H9 (cell line): Measurements from ENCODE around the gene PPP1R9A. TPM values are rescaled to one million over a fixed set of nuclear protein-coding genes. Genes with fewer than 3 reads are reported as not detected.

Experiments used
- DNase-seq: peaks from one replicate; pipeline ENCODE4 v3.0.0-alpha.2; 2017
- H2AFZ ChIP-seq: one replicate; pipeline ENCODE4 v1.6.1; 2013; ENCODE audit warnings: mild to moderate bottlenecking, low read length, control low read depth, moderate library complexity
- H2AK5ac ChIP-seq: 2 replicates; pipeline ENCODE4 v1.6.1; 2013; ENCODE audit warnings: low read length, control low read depth, mixed read lengths; ENCODE audit not compliant: insufficient read length
- H2BK120ac ChIP-seq: one replicate; pipeline ENCODE4 v1.6.1; 2013; ENCODE audit warnings: low read depth, mild to moderate bottlenecking, low read length, control low read depth, inconsistent platforms; ENCODE audit not compliant: poor library complexity, severe bottlenecking
- H2BK12ac ChIP-seq: 2 replicates; pipeline ENCODE4 v1.6.1; 2013; ENCODE audit warnings: low read length, control low read depth, mixed read lengths, low read depth; ENCODE audit not compliant: insufficient read length
- H2BK15ac ChIP-seq: 2 replicates; pipeline ENCODE4 v1.6.1; 2013; ENCODE audit warnings: low read depth, low read length, control low read depth
- H2BK20ac ChIP-seq: one replicate; pipeline ENCODE4 v1.6.1; 2013; ENCODE audit warnings: low read depth, mild to moderate bottlenecking, low read length, control low read depth, inconsistent platforms; ENCODE audit not compliant: poor library complexity, severe bottlenecking
- H2BK5ac ChIP-seq: 2 replicates; pipeline ENCODE4 v1.6.1; 2013; ENCODE audit warnings: low read length, control low read depth, mixed read lengths; ENCODE audit not compliant: insufficient read length
- H3K14ac ChIP-seq: 2 replicates; pipeline ENCODE4 v1.6.1; 2013; ENCODE audit warnings: low read length, control low read depth; ENCODE audit not compliant: insufficient read depth
- H3K18ac ChIP-seq: 2 replicates; pipeline ENCODE4 v1.6.1; 2013; ENCODE audit warnings: low read depth, mild to moderate bottlenecking, mixed read lengths, low read length, control low read depth; ENCODE audit not compliant: insufficient read length
- H3K23ac ChIP-seq: 2 replicates; pipeline ENCODE4 v1.6.1; 2013; ENCODE audit warnings: low read length, control low read depth, mixed read lengths, low read depth; ENCODE audit not compliant: insufficient read length
- H3K23me2 ChIP-seq: 2 replicates; pipeline ENCODE4 v1.6.1; 2013; ENCODE audit warnings: low read depth, mild to moderate bottlenecking, mixed read lengths, low read length, control low read depth; ENCODE audit not compliant: insufficient read length, poor library complexity, severe bottlenecking
- H3K27ac ChIP-seq: 2 replicates; pipeline ENCODE4 v1.5.1; 2013; ENCODE audit warnings: low read length, control low read depth, mixed read lengths, low read depth; ENCODE audit not compliant: insufficient read length
- H3K27me3 ChIP-seq: 2 replicates; pipeline ENCODE4 v1.6.1; 2013; ENCODE audit warnings: low read length, control low read depth, inconsistent platforms; ENCODE audit not compliant: insufficient read depth
- H3K4ac ChIP-seq: 2 replicates; pipeline ENCODE4 v1.6.1; 2013; ENCODE audit warnings: low read depth, mild to moderate bottlenecking, control low read depth, inconsistent platforms, low read length, moderate library complexity
- H3K4me1 ChIP-seq: 2 replicates; pipeline ENCODE4 v1.6.1; 2013; ENCODE audit warnings: low read length, control low read depth, inconsistent platforms; ENCODE audit not compliant: insufficient read depth
- H3K4me2 ChIP-seq: 2 replicates; pipeline ENCODE4 v1.6.1; 2013; ENCODE audit warnings: low read length, control low read depth, mixed read lengths; ENCODE audit not compliant: insufficient read length, insufficient read depth
- H3K56ac ChIP-seq: 2 replicates; pipeline ENCODE4 v1.6.1; 2013; ENCODE audit warnings: low read depth, mild to moderate bottlenecking, mixed read lengths, low read length, control low read depth; ENCODE audit not compliant: insufficient read length
- H3K79me1 ChIP-seq: 2 replicates; pipeline ENCODE4 v1.6.1; 2013; ENCODE audit warnings: low read depth, mild to moderate bottlenecking, moderate library complexity, low read length, control low read depth, inconsistent platforms; ENCODE audit not compliant: insufficient read depth, poor library complexity, severe bottlenecking
- H3K79me2 ChIP-seq: 2 replicates; pipeline ENCODE4 v1.6.1; 2013; ENCODE audit warnings: low read length, control low read depth, inconsistent platforms; ENCODE audit not compliant: insufficient read depth
- H3K9ac ChIP-seq: 2 replicates; pipeline ENCODE4 v1.6.1; 2013; ENCODE audit warnings: low read length, control low read depth, mixed read lengths; ENCODE audit not compliant: insufficient read length; ENCODE audit errors: extremely low read depth
- H3K9me3 ChIP-seq: one replicate; pipeline ENCODE4 v1.6.1; 2013; ENCODE audit warnings: low read depth, low read length, inconsistent platforms; ENCODE audit not compliant: control insufficient read depth
- H3T11ph ChIP-seq: one replicate; pipeline ENCODE4 v1.6.1; 2013; ENCODE audit warnings: mild to moderate bottlenecking, low read length, control low read depth, inconsistent platforms
- H4K20me1 ChIP-seq: one replicate; pipeline ENCODE4 v1.6.1; 2013; ENCODE audit not compliant: control insufficient read depth, insufficient read length, insufficient read depth
- H4K5ac ChIP-seq: 2 replicates; pipeline ENCODE4 v1.6.1; 2013; ENCODE audit warnings: low read depth, mild to moderate bottlenecking, mixed read lengths, low read length, control low read depth; ENCODE audit not compliant: insufficient read length
- H4K8ac ChIP-seq: replicated peaks from 2 replicates; pipeline ENCODE4 v1.6.1; 2013; ENCODE audit warnings: low read length, control low read depth, mixed read lengths, low read depth; ENCODE audit not compliant: insufficient read length
- H4K91ac ChIP-seq: 2 replicates; pipeline ENCODE4 v1.6.1; 2013; ENCODE audit warnings: low read depth, mild to moderate bottlenecking, moderate library complexity, mixed read lengths, low read length, control low read depth; ENCODE audit not compliant: insufficient read length
- H3K27ac Mint-ChIP-seq, 3 experiments: 2 replicates in 2 of 3; 3 replicates in 1 of 3; pipeline ENCODE4 v1.8.0; 2020 to 2021; ENCODE audit warnings: mixed read lengths in 3 of 3, mild to moderate bottlenecking in 1 of 3, moderate library complexity in 1 of 3
- H3K27me3 Mint-ChIP-seq: 2 replicates; pipeline ENCODE4 v1.8.0; 2021; ENCODE audit warnings: low read depth, mild to moderate bottlenecking, moderate library complexity, mixed read lengths
- H3K36me3 Mint-ChIP-seq, 3 experiments: 2 replicates in 2 of 3; 3 replicates in 1 of 3; pipeline ENCODE4 v1.8.0; 2020 to 2021; ENCODE audit warnings: low read depth in 3 of 3, mixed read lengths in 3 of 3; ENCODE audit not compliant: insufficient read depth in 1 of 3
- H3K4me1 Mint-ChIP-seq, 2 experiments: 2 replicates each; pipeline ENCODE4 v1.8.0; 2020; ENCODE audit warnings: mixed read lengths in 2 of 2
- H3K4me3 Mint-ChIP-seq, 2 experiments: 2 replicates in 1 of 2; 3 replicates in 1 of 2; pipeline ENCODE4 v1.8.0; 2020 to 2021; ENCODE audit warnings: mild to moderate bottlenecking in 2 of 2, mixed read lengths in 2 of 2, moderate library complexity in 1 of 2
- H3K9me3 Mint-ChIP-seq, 2 experiments: 2 replicates in 1 of 2; 3 replicates in 1 of 2; pipeline ENCODE4 v1.8.0; 2020; ENCODE audit warnings: mild to moderate bottlenecking in 2 of 2, mixed read lengths in 2 of 2, moderate library complexity in 1 of 2
- CTCF ChIP-seq: fragments of 200-600 bp; sonication (generic); conservative IDR thresholded peaks from 3 replicates; pipeline ENCODE4 v1.8.0; 2021; ENCODE audit warnings: antibody characterized with exemption, mild to moderate bottlenecking
- WGBS: extraction: QIAGEN DNeasy Blood & Tissue Kit; methylation state at CpG from one replicate; pipeline ENCODE4 v1.1.7; 2013; ENCODE audit warnings: missing lambda C conversion rate, low lambda C conversion rate, mixed read lengths; ENCODE audit not compliant: insufficient read length; ENCODE audit errors: extremely low coverage; 5-methylcytosine and 5-hydroxymethylcytosine counted together
- total RNA-seq: library from RNA; stranded (reverse); gene quantifications from 2 replicates; pipeline ENCODE4 v1.2.1, GENCODE V29; 2021

The PPP1R9A gene
- total RNA-seq, 1 experiment from 2014 or later: 17.0 TPM

- DNase-seq: peak; percentile 38
Observed at GRCh38 chr7:95245828-95246500, 338.6 kb downstream of the PPP1R9A start.

More at GRCh38 chr7:95245828-95246500, 338.6 kb downstream of the PPP1R9A start:
- Histone ChIP-seq H3K56ac (no peak overlapping the region), H2BK5ac (no peak overlapping the region), H3K27me3 (no peaks in the 10 kb centered on the region), H3K27ac (no peak overlapping the region), H4K8ac (no peak overlapping the region), H3K23ac (no peak overlapping the region), H3K23me2 (no peaks in the 10 kb centered on the region), H2BK120ac (no peak overlapping the region), H3K79me2 (no peaks in the 10 kb centered on the region), H3K4me1 (peaks cover 4% of the 10 kb centered on the region; the same call in 1 of the 2 replicates), H2BK15ac (no peak overlapping the region), H2AK5ac (no peak overlapping the region), H3K79me1 (no peaks in the 10 kb centered on the region), H4K5ac (no peak overlapping the region), H2AFZ (no peak overlapping the region), H3K18ac (no peak overlapping the region), H3K4me2 (no peak overlapping the region), H4K20me1 (no peaks in the 10 kb centered on the region), H3K9me3 (no peaks in the 10 kb centered on the region), H3K4ac (no peak overlapping the region), H2BK12ac (no peak overlapping the region), H3K9ac (no peak overlapping the region), H3K14ac (0 out of 2 replicates have a peak overlapping the region, but pooled peaks have one; percentile 21), H2BK20ac (no peak overlapping the region), H3T11ph (no peak overlapping the region), H4K91ac (no peak overlapping the region)
- Mint-ChIP-seq H3K27ac (no peak overlapping the region), H3K36me3 (no peaks in the 10 kb centered on the region), H3K9me3 (no peaks in the 10 kb centered on the region), H3K27me3 (no peaks in the 10 kb centered on the region), H3K4me1 (peaks cover 21 to 23% of the 10 kb centered on the region in 2 experiments), H3K4me3 (no peak overlapping the region)
- TF ChIP-seq CTCF: no peak
- whole genome bisulfite sequencing: no CpG with 5 or more reads among the region's 5 CpGs
